GM12878 (cell line): ENCODE data around the gene APLN.

Experiments
- BRCA1 ChIP-seq: IDR thresholded peaks from 2 replicates; pipeline ENCODE4 v1.6.1; 2011; ENCODE audit warnings: low read depth, low read length, improper control_type of control experiment
- CEBPB ChIP-seq, 2 experiments: fragments of 150-350 bp in 1 of 2; IDR thresholded peaks; 2 replicates each; pipeline ENCODE4 v1.6.1; 2012 to 2014; ENCODE audit warnings: low read depth in 2 of 2, low read length in 2 of 2, borderline replicate concordance in 1 of 2, inconsistent platforms in 1 of 2
- CTCF ChIP-seq, 3 experiments: IDR thresholded peaks in 2 of 3; conservative IDR thresholded peaks in 1 of 3; 2 replicates each; pipeline ENCODE4 v1.5.1; 2011; ENCODE audit warnings: low read depth in 3 of 3, low read length in 3 of 3, mild to moderate bottlenecking in 3 of 3, control low read depth in 2 of 3, moderate library complexity in 2 of 3, inconsistent platforms in 1 of 3, mixed read lengths in 1 of 3; ENCODE audit not compliant: control insufficient read depth in 2 of 3, insufficient read depth in 1 of 3; ENCODE audit errors: extremely low read depth in 1 of 3
- SPI1 ChIP-seq: IDR thresholded peaks from 2 replicates; pipeline ENCODE4 v1.6.1; 2011; ENCODE audit warnings: low read depth, mild to moderate bottlenecking, low read length, moderate library complexity, borderline replicate concordance; ENCODE audit not compliant: insufficient read depth
- YY1 ChIP-seq: IDR thresholded peaks from 2 replicates; pipeline ENCODE4 v1.6.1; 2011; ENCODE audit warnings: low read depth, mild to moderate bottlenecking, low read length
- ZNF592 ChIP-seq: fragments of 450-650 bp; IDR thresholded peaks from 2 replicates; pipeline ENCODE4 v1.6.1; 2017; ENCODE audit warnings: mild to moderate bottlenecking, moderate library complexity
- ZSCAN29 ChIP-seq: fragments of 450-650 bp; IDR thresholded peaks from 2 replicates; pipeline ENCODE4 v1.6.1; 2017; ENCODE audit warnings: mild to moderate bottlenecking, moderate library complexity

GRCh38 chrX:129678614-129679195 is 23.9 kb upstream of the APLN start:
- TF ChIP-seq ZSCAN29 (no peak), CEBPB (IDR thresholded peaks at IDR 0.05; ENCODE audit: borderline replicate concordance in 1 of 2, low read depth in 2 of 2, low read length in 2 of 2) (no peak), ZNF592 (no peak), BRCA1 (no peak), SPI1 (no peak), CTCF (IDR thresholded peaks at IDR 0.05 in 2 of 3, conservative IDR thresholded peaks at IDR 0.05 in 1 of 3; ENCODE audit: control insufficient read depth in 2 of 3, extremely low read depth in 1 of 3, insufficient read depth in 1 of 3, low read depth in 3 of 3, low read length in 3 of 3) (no peak), YY1 (no peak)
